B cell (primary cell): ENCODE data around the gene DLX3. TPM values are rescaled to one million over a fixed set of nuclear protein-coding genes. Genes with fewer than 3 reads are reported as not detected.

Experiments used
- ATAC-seq: fragments of 200-7000 bp; cut with Tn5 transposase; one replicate; pipeline ENCODE4 v1.10.0; 2021; ENCODE audit warnings: low read depth, mild to moderate bottlenecking, moderate number of reproducible peaks, moderate library complexity
- CTCF ChIA-PET: fragments of 350-600 bp; sonication (Branson Sonifier 250); formaldehyde crosslinking; loops from one replicate; lab custom pipeline; 2021; ENCODE audit warnings: antibody characterized with exemption, inconsistent platforms; lab: Charles Lee
- POLR2A ChIA-PET: fragments of 350-600 bp; sonication (Branson Sonifier 250); formaldehyde crosslinking; loops from one replicate; lab custom pipeline; 2021; ENCODE audit warnings: antibody characterized with exemption; lab: Charles Lee
- DNase-seq: peaks from one replicate; pipeline ENCODE4 v3.0.0; 2013
- H2AFZ ChIP-seq: 2 replicates; pipeline ENCODE4 v1.6.1; 2012; ENCODE audit warnings: mild to moderate bottlenecking, low read depth, low read length; ENCODE audit not compliant: insufficient read depth, poor library complexity, severe bottlenecking
- H3K27ac ChIP-seq, 2 donors: 1 replicate in 1 of 2; 2 replicates in 1 of 2; pipeline ENCODE4 v1.5.1; 2012 to 2013; ENCODE audit warnings: low read length in 2 of 2, mild to moderate bottlenecking in 2 of 2, moderate library complexity in 1 of 2
- H3K27me3 ChIP-seq, 4 experiments: fragments of 200-600 bp in 1 of 4; sonication (generic) in 1 of 4; replicated peaks in 1 of 4; 1 replicate in 2 of 4; 2 replicates in 2 of 4; pipeline versions ENCODE4 v1.6.1 to v1.7.0; 2013 to 2016; ENCODE audit warnings: low read length in 3 of 4, mild to moderate bottlenecking in 2 of 4, mixed read lengths in 1 of 4, moderate library complexity in 1 of 4; ENCODE audit not compliant: insufficient read depth in 4 of 4, control insufficient read depth in 3 of 4; ENCODE audit errors: control extremely low read depth in 1 of 4
- H3K36me3 ChIP-seq, 2 experiments: replicated peaks in 1 of 2; 1 replicate in 1 of 2; 2 replicates in 1 of 2; pipeline versions ENCODE4 v1.6.1 to v1.7.1; 2013; ENCODE audit warnings: low read length in 1 of 2; ENCODE audit not compliant: insufficient read depth in 2 of 2, control insufficient read depth in 1 of 2; ENCODE audit errors: control extremely low read depth in 1 of 2, extremely low read depth in 1 of 2
- H3K4me1 ChIP-seq, 2 donors: fragments of 200-600 bp in 1 of 2; sonication (generic) in 1 of 2; 1 replicate in 1 of 2; 2 replicates in 1 of 2; pipeline versions ENCODE4 v1.5.1 to v1.6.1; 2013 to 2017; ENCODE audit warnings: low read length in 2 of 2; ENCODE audit not compliant: control insufficient read depth in 2 of 2, insufficient read depth in 2 of 2
- H3K4me2 ChIP-seq: replicated peaks from 2 replicates; pipeline ENCODE3; 2012; ENCODE audit warnings: mild to moderate bottlenecking, low read depth, low read length; ENCODE audit not compliant: poor library complexity, severe bottlenecking
- H3K4me3 ChIP-seq, 5 experiments: fragments of 200-600 bp in 1 of 5; sonication (generic) in 1 of 5; 1 replicate in 3 of 5; 2 replicates in 2 of 5; pipeline versions ENCODE4 v1.5.1 to v1.7.0; 2011 to 2016; ENCODE audit warnings: low read length in 4 of 5, mild to moderate bottlenecking in 4 of 5, low read depth in 2 of 5, control low read depth in 1 of 5, moderate library complexity in 1 of 5; ENCODE audit not compliant: insufficient read depth in 1 of 5; ENCODE audit errors: control extremely low read depth in 1 of 5, extremely low read depth in 1 of 5
- H3K79me2 ChIP-seq: fragments of 200-600 bp; sonication (generic); one replicate; pipeline ENCODE4 v1.6.0; 2016; ENCODE audit warnings: low read length; ENCODE audit not compliant: control insufficient read depth, insufficient read depth
- H3K9ac ChIP-seq: fragments of 200-600 bp; sonication (generic); 2 replicates; pipeline ENCODE4 v1.6.1; 2017; ENCODE audit warnings: mild to moderate bottlenecking, low read length, moderate library complexity
- H3K9me3 ChIP-seq, 3 donors: one replicate each; pipeline versions ENCODE4 v1.6.1 to v1.7.1; 2013; ENCODE audit warnings: low read length in 2 of 3; ENCODE audit not compliant: control insufficient read depth in 2 of 3, insufficient read depth in 1 of 3; ENCODE audit errors: control extremely low read depth in 1 of 3
- H4K20me1 ChIP-seq: 2 replicates; pipeline ENCODE4 v1.6.0; 2012; ENCODE audit warnings: mild to moderate bottlenecking, low read length; ENCODE audit not compliant: insufficient read depth, control insufficient read depth, poor library complexity, severe bottlenecking
- H3K27ac Mint-ChIP-seq: one replicate; pipeline ENCODE4 v1.8.0; 2021; ENCODE audit warnings: mixed read lengths
- H3K27me3 Mint-ChIP-seq: one replicate; pipeline ENCODE4 v1.8.0; 2021; ENCODE audit warnings: mixed read lengths
- H3K4me1 Mint-ChIP-seq: one replicate; pipeline ENCODE4 v1.8.0; 2021; ENCODE audit warnings: mixed read lengths
- H3K4me3 Mint-ChIP-seq: one replicate; pipeline ENCODE4 v1.8.0; 2021; ENCODE audit warnings: mixed read lengths
- H3K9me3 Mint-ChIP-seq: one replicate; pipeline ENCODE4 v1.8.0; 2022; ENCODE audit warnings: mixed read lengths; ENCODE audit not compliant: insufficient read depth
- CTCF ChIP-seq: fragments of 200-600 bp; IDR thresholded peaks from one replicate; pipeline ENCODE4 v1.8.0; 2022; ENCODE audit warnings: antibody characterized with exemption, mild to moderate bottlenecking
- EZH2 ChIP-seq: IDR thresholded peaks from 2 replicates; pipeline ENCODE4 v1.6.1; 2012; ENCODE audit warnings: borderline replicate concordance, low read depth, mild to moderate bottlenecking, moderate library complexity, low read length; ENCODE audit not compliant: insufficient read depth, poor library complexity, severe bottlenecking
- WGBS: methylation state at CpG from one replicate; pipeline ENCODE4 v1.1.5; 2013; ENCODE audit warnings: missing lambda C conversion rate; ENCODE audit not compliant: insufficient coverage; 5-methylcytosine and 5-hydroxymethylcytosine counted together
- intact Hi-C: fragments of 100-400 bp; cut with micrococcal nuclease; formaldehyde crosslinking; loops from one replicate; pipeline ENCODE4 v1.10.0; 2022
- polyA plus RNA-seq: library from polyadenylated mRNA; depleted of rRNA; stranded (reverse); fragments of >200 nt; gene quantifications from 2 replicates; pipeline ENCODE4 v1.2.3, GENCODE V29; 2012
- total RNA-seq, 2 donors: library from RNA; stranded (reverse); fragments of 120-200 nt in 1 of 2; gene quantifications; 1 replicate in 1 of 2; 2 replicates in 1 of 2; pipeline versions ENCODE4 v1.2.3 to v1.2.4, GENCODE V29; 2013 to 2022

DLX3 gene
- total and polyA plus RNA-seq, 2 donors (not counting 1 experiment from before 2014, with no cell fraction given), result not detected

GRCh38 chr17:50035421-50035879, 40.4 kb upstream of the DLX3 start:
- ChIA-PET POLR2A (no interaction called here), CTCF (interaction anchor here (0.6 kb wide), 1 partner anchor 52 kb away, joined by 3 read pairs; no protein-coding TSS in a partner anchor)
- no peak for TF ChIP-seq EZH2
- no peak for TF ChIP-seq CTCF
- Histone ChIP-seq H3K79me2 (no peaks in the 10 kb centered on the region), H3K36me3 (no peaks in the 10 kb centered on the region), H3K27me3 (no peaks in the 10 kb centered on the region), H4K20me1 (no peaks in the 10 kb centered on the region), H3K4me2 (no peak overlapping the region), H3K9me3 (no peaks in the 10 kb centered on the region), H3K27ac (no peak overlapping the region), H3K4me1 (no peaks in the 10 kb centered on the region), H3K4me3 (no peak overlapping the region), H3K9ac (no peak overlapping the region), H2AFZ (no peak overlapping the region)
- no peak overlapping the region for H3K4me3 Mint-ChIP-seq
- peaks cover 21% of the 10 kb centered on the region for H3K27me3 Mint-ChIP-seq
- no peak for DNase-seq
- ATAC-seq, result no peak
- no peaks in the 10 kb centered on the region for H3K4me1 Mint-ChIP-seq
- no peak overlapping the region for H3K27ac Mint-ChIP-seq
- intact Hi-C loops, result no loop called here
- H3K9me3 Mint-ChIP-seq, result no peaks in the 10 kb centered on the region
- 92% methylated on average over 5 of the region's 5 CpGs for WGBS

GRCh38 chr17:50034498-50035364, 39.7 kb upstream of the DLX3 start:
- DNase-seq (no peak), ATAC-seq (no peak)
- H3K79me2 ChIP-seq, result no peaks in the 10 kb centered on the region
- ChIA-PET CTCF (interaction anchor here (0.6 to 1.5 kb wide), 2 partner anchors 9 to 41 kb away, joined by 3 read pairs; no protein-coding TSS in a partner anchor), POLR2A (no interaction called here)
- no peaks in the 10 kb centered on the region for H3K36me3 ChIP-seq
- H3K9ac ChIP-seq, result no peak overlapping the region
- no peak for TF ChIP-seq CTCF
- TF ChIP-seq EZH2, result no peak
- no peaks in the 10 kb centered on the region for H3K27me3 ChIP-seq
- Mint-ChIP-seq H3K27ac (no peak overlapping the region), H3K27me3 (peaks cover 24% of the 10 kb centered on the region), H3K4me1 (no peaks in the 10 kb centered on the region), H3K4me3 (no peak overlapping the region), H3K9me3 (no peaks in the 10 kb centered on the region)
- intact Hi-C loops, result no loop called here
- H3K27ac ChIP-seq, result no peak overlapping the region
- no peaks in the 10 kb centered on the region for H3K4me1 ChIP-seq
- no peak overlapping the region for H2AFZ ChIP-seq
- H3K4me3 ChIP-seq, result no peak overlapping the region
- no peaks in the 10 kb centered on the region for H3K9me3 ChIP-seq
- H4K20me1 ChIP-seq, result no peaks in the 10 kb centered on the region
- no peak overlapping the region for H3K4me2 ChIP-seq
- 75% methylated on average over 9 of the region's 16 CpGs for WGBS
